Breast epithelium (tissue), 3 donors: ENCODE measurements around the gene NAV2.

ENCODE experiments used
- POLR2A ChIP-seq: fragments of 450-650 bp; IDR thresholded peaks from one replicate; pipeline ENCODE4 v1.6.1; 2016; ENCODE audit warnings: antibody characterized with exemption, mild to moderate bottlenecking, moderate library complexity
- POLR2AphosphoS5 ChIP-seq, 3 donors: sonication (generic); formaldehyde crosslinking; IDR thresholded peaks; one replicate each; pipeline ENCODE4 v1.6.1; 2017; ENCODE audit warnings: antibody characterized with exemption in 3 of 3
- TF ChIP-seq, protein P1 (sequence below), 3 donors: fragments of 450-650 bp; IDR thresholded peaks; one replicate each; pipeline ENCODE4 v1.5.1; 2016 to 2017; ENCODE audit warnings: antibody characterized with exemption in 3 of 3, mild to moderate bottlenecking in 3 of 3, moderate library complexity in 3 of 3

DNA sequence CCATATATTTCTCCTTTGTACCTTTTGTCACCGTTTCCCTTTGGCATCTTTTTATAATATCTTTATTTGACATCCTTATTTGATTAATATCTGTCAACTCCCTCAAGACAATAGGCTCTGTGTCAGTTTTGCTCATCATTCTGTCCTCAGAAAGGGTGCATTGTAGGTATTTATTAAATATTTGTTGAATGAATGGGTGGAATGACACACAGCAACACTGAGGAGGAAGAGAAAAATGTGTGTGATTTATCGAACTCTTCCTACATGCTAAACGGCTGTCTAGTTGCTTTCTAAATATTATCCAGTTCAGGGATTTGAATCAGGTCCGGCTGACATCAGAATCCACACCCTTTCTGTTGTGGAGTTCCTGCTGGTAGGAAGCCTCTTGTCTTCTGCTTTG lies 98.2 kb downstream of the NAV2 start:
- no peak for TF ChIP-seq POLR2AphosphoS5 (IDR thresholded peaks at IDR 0.05)
- TF ChIP-seq, protein P1, sequence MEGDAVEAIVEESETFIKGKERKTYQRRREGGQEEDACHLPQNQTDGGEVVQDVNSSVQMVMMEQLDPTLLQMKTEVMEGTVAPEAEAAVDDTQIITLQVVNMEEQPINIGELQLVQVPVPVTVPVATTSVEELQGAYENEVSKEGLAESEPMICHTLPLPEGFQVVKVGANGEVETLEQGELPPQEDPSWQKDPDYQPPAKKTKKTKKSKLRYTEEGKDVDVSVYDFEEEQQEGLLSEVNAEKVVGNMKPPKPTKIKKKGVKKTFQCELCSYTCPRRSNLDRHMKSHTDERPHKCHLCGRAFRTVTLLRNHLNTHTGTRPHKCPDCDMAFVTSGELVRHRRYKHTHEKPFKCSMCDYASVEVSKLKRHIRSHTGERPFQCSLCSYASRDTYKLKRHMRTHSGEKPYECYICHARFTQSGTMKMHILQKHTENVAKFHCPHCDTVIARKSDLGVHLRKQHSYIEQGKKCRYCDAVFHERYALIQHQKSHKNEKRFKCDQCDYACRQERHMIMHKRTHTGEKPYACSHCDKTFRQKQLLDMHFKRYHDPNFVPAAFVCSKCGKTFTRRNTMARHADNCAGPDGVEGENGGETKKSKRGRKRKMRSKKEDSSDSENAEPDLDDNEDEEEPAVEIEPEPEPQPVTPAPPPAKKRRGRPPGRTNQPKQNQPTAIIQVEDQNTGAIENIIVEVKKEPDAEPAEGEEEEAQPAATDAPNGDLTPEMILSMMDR (IDR thresholded peaks at IDR 0.05): no peak
- no peak for TF ChIP-seq POLR2A
